Right lobe of liver (tissue), 6 donors: Measurements from ENCODE around the gene WHRN. TPM values are rescaled to one million over a fixed set of nuclear protein-coding genes. Genes with fewer than 3 reads are reported as not detected.

Source experiments
- ATAC-seq, 4 donors: fragments of 200-7000 bp; cut with Tn5 transposase; one replicate each; pipeline ENCODE4 v1.9.1; 2020; ENCODE audit warnings: mild to moderate bottlenecking in 4 of 4, moderate library complexity in 4 of 4
- DNase-seq, 3 donors: peaks; one replicate each; pipeline ENCODE4 v3.0.0-alpha.2; 2020
- H3K27ac ChIP-seq, 3 donors: fragments of 200-600 bp; one replicate each; pipeline ENCODE4 v1.8.0; 2022
- H3K27me3 ChIP-seq, 2 donors: fragments of 200-600 bp; one replicate each; pipeline ENCODE4 v1.8.0; 2022
- H3K36me3 ChIP-seq, 4 donors: fragments of 200-600 bp; sonication (generic) in 1 of 4; one replicate each; pipeline versions ENCODE4 v1.5.1 to v1.8.0; 2017 to 2022; ENCODE audit warnings: control low read depth in 1 of 4
- H3K4me1 ChIP-seq, 4 donors: fragments of 200-600 bp; sonication (generic) in 1 of 4; one replicate each; pipeline versions ENCODE4 v1.5.1 to v1.8.0; 2017 to 2022; ENCODE audit warnings: control low read depth in 1 of 4
- H3K4me3 ChIP-seq, 3 donors: fragments of 200-600 bp; one replicate each; pipeline ENCODE4 v1.8.0; 2022
- H3K9me3 ChIP-seq, 4 donors: fragments of 200-600 bp; sonication (generic) in 1 of 4; one replicate each; pipeline versions ENCODE4 v1.5.1 to v1.8.0; 2017 to 2022; ENCODE audit warnings: control low read depth in 1 of 4
- CTCF ChIP-seq, 4 donors: fragments of 200-600 bp in 3 of 4; fragments of 450-650 bp in 1 of 4; IDR thresholded peaks; one replicate each; pipeline versions ENCODE4 v1.5.1 to v1.8.0; 2016 to 2022; ENCODE audit warnings: antibody characterized with exemption in 4 of 4, mild to moderate bottlenecking in 2 of 4
- POLR2A ChIP-seq: fragments of 450-650 bp; IDR thresholded peaks from one replicate; pipeline ENCODE4 v1.6.1; 2017; ENCODE audit warnings: antibody characterized with exemption, mild to moderate bottlenecking
- WGBS: methylation state at CpG from one replicate; pipeline ENCODE4 v1.1.6; 2018; ENCODE audit warnings: low coverage, low lambda C conversion rate; ENCODE audit not compliant: insufficient coverage; ENCODE audit errors: missing lambda C conversion rate; 5-methylcytosine and 5-hydroxymethylcytosine counted together
- intact Hi-C, 2 donors: fragments of 100-400 bp; cut with DNase I; formaldehyde crosslinking; loops; one replicate each; pipeline versions ENCODE4 v1.11.2 to v1.14.1; 2022
- total RNA-seq, 6 experiments: library from RNA; depleted of rRNA in 2 of 6; stranded (reverse); fragments of >200 nt in 2 of 6; fragmentation: NEBNext Ultra II Directional in 3 of 6; extraction: Animal tissue kit (Norgen Biotek cat#: 25700) in 3 of 6; gene quantifications; one replicate each; pipeline versions ENCODE4 v1.1.0 to v1.2.4, GENCODE V29; 2016 to 2023
- donor health status: DM: no; HTN: yes; CAD: no.
- donor health status: DM: no; HTN: no; CAD: no.
- donor health status: DM: no; HTN: no; CAD: no.
- donor health status: DM: no; HTN: yes; CAD: no.
- donor health status: DM: no; HTN: yes; CAD: no.

The WHRN gene
- total RNA-seq, 6 experiments from 2014 or later, result 2.1 to 3.7 (median 2.7) TPM

GRCh38 chr9:114384836-114385396, 120.4 kb downstream of the WHRN start:
- Histone ChIP-seq H3K4me1 (peaks cover 0 to 62% (median 24%) of the 10 kb centered on the region in 4 donors), H3K27ac (peak overlapping the region; percentile 71 to 84 (median 83)), H3K36me3 (peaks cover 0 to 12% (median 4%) of the 10 kb centered on the region in 4 donors), H3K4me3 (no peak overlapping the region), H3K27me3 (no peaks in the 10 kb centered on the region), H3K9me3 (no peaks in the 10 kb centered on the region)
- intact Hi-C loops, result no loop called here
- 83% methylated on average over 7 of the region's 7 CpGs for WGBS
- TF ChIP-seq POLR2A (no peak), CTCF (IDR thresholded peaks at IDR 0.05) (no peak)
- ATAC-seq, result no peak
- peak in 1 of 3 donors; percentile 14 for DNase-seq

- DNase-seq, result no peak
- Histone ChIP-seq H3K27ac (peak overlapping the region in 2 of 3 donors; percentile 38 to 62), H3K27me3 (no peaks in the 10 kb centered on the region), H3K4me3 (no peak overlapping the region), H3K9me3 (no peaks in the 10 kb centered on the region), H3K4me1 (peaks cover 0 to 62% (median 24%) of the 10 kb centered on the region in 4 donors), H3K36me3 (peaks cover 0 to 16% (median 4%) of the 10 kb centered on the region in 4 donors)
- TF ChIP-seq CTCF (IDR thresholded peaks at IDR 0.05), result no peak
- TF ChIP-seq POLR2A, result no peak
- WGBS, result 56% methylated on average over 1 of the region's 1 CpG
- intact Hi-C loops, result no loop called here
- ATAC-seq, result no peak
Measured at GRCh38 chr9:114384341-114384740, 120.9 kb downstream of the WHRN start.

GRCh38 chr9:114383521-114384231, 121.6 kb downstream of the WHRN start:
- H3K36me3 ChIP-seq, result peaks cover 0 to 16% (median 4%) of the 10 kb centered on the region in 4 donors
- TF ChIP-seq CTCF (IDR thresholded peaks at IDR 0.05) (no peak), POLR2A (no peak)
- no peaks in the 10 kb centered on the region for H3K9me3 ChIP-seq
- WGBS, result 47% methylated on average over 8 of the region's 8 CpGs
- DNase-seq (peak in 1 of 3 donors; percentile 37), ATAC-seq (no peak)
- H3K27ac ChIP-seq, result peak overlapping the region; percentile 21 to 62 (median 38)
- no peaks in the 10 kb centered on the region for H3K27me3 ChIP-seq
- H3K4me1 ChIP-seq, result peaks cover 0 to 59% (median 24%) of the 10 kb centered on the region in 4 donors
- no peak overlapping the region for H3K4me3 ChIP-seq
- intact Hi-C loops, result no loop called here

- no peaks in the 10 kb centered on the region for H3K9me3 ChIP-seq
- 33% methylated on average over 13 of the region's 17 CpGs for WGBS
- H3K27me3 ChIP-seq, result no peaks in the 10 kb centered on the region
- peak overlapping the region; percentile 21 to 62 (median 38) for H3K27ac ChIP-seq
- ATAC-seq, result no peak
- peaks cover 0 to 52% (median 24%) of the 10 kb centered on the region in 4 donors for H3K4me1 ChIP-seq
- TF ChIP-seq POLR2A, result no peak
- TF ChIP-seq CTCF (IDR thresholded peaks at IDR 0.05), result peak in 1 of 4 donors; percentile 6
- no peak overlapping the region for H3K4me3 ChIP-seq
- intact Hi-C loops, result no loop called here
- DNase-seq, result peak in 2 of 3 donors; percentile 38 to 61
- H3K36me3 ChIP-seq, result peaks cover 0 to 16% (median 4%) of the 10 kb centered on the region in 4 donors
Measured at GRCh38 chr9:114382699-114383520, 122.4 kb downstream of the WHRN start.
